HEK293 (cell line): ENCODE results near the gene CYTH3.

Experiments
- ELK4 ChIP-seq: IDR thresholded peaks from 2 replicates; pipeline ENCODE4 v1.6.1; 2011; ENCODE audit warnings: mild to moderate bottlenecking, low read depth, low read length, borderline replicate concordance
- KLF1 ChIP-seq: fragments of 450-650 bp; formaldehyde crosslinking; IDR thresholded peaks from 2 replicates; pipeline ENCODE4 v1.5.1; 2016; ENCODE audit warnings: missing biosample characterization, missing genetic modification characterization
- KLF17 ChIP-seq: fragments of 450-650 bp; formaldehyde crosslinking; IDR thresholded peaks from 2 replicates; pipeline ENCODE4 v1.5.1; 2016; ENCODE audit warnings: missing biosample characterization, missing genetic modification characterization
- ZBTB1 ChIP-seq: fragments of 450-650 bp; formaldehyde crosslinking; IDR thresholded peaks from 2 replicates; pipeline ENCODE4 v1.5.1; 2016; ENCODE audit warnings: missing biosample characterization, missing genetic modification characterization
- ZBTB17 ChIP-seq: fragments of 450-650 bp; formaldehyde crosslinking; IDR thresholded peaks from 2 replicates; pipeline ENCODE4 v1.5.1; 2016; ENCODE audit warnings: missing biosample characterization, missing genetic modification characterization
- ZFHX2 ChIP-seq: fragments of 450-650 bp; formaldehyde crosslinking; conservative IDR thresholded peaks from 2 replicates; pipeline ENCODE4 v1.5.1; 2016; ENCODE audit warnings: missing biosample characterization, missing genetic modification characterization
- ZNF121 ChIP-seq: fragments of 450-650 bp; formaldehyde crosslinking; IDR thresholded peaks from 2 replicates; pipeline ENCODE4 v1.5.1; 2016; ENCODE audit warnings: missing biosample characterization, missing genetic modification characterization
- ZNF169 ChIP-seq: fragments of 450-650 bp; formaldehyde crosslinking; IDR thresholded peaks from 2 replicates; pipeline ENCODE4 v1.5.1; 2016; ENCODE audit warnings: missing biosample characterization, missing genetic modification characterization
- ZNF19 ChIP-seq: fragments of 450-650 bp; formaldehyde crosslinking; IDR thresholded peaks from 2 replicates; pipeline ENCODE4; 2016; ENCODE audit warnings: missing biosample characterization, missing genetic modification characterization, low read depth
- ZNF202 ChIP-seq: fragments of 450-650 bp; formaldehyde crosslinking; IDR thresholded peaks from 2 replicates; pipeline ENCODE4 v1.5.1; 2016; ENCODE audit warnings: missing biosample characterization, missing genetic modification characterization, borderline replicate concordance
- ZNF24 ChIP-seq: fragments of 450-650 bp; formaldehyde crosslinking; IDR thresholded peaks from 2 replicates; pipeline ENCODE4 v1.5.1; 2016; ENCODE audit warnings: missing biosample characterization, missing genetic modification characterization
- ZNF423 ChIP-seq: fragments of 450-650 bp; formaldehyde crosslinking; IDR thresholded peaks from 2 replicates; pipeline ENCODE4 v1.5.1; 2016; ENCODE audit warnings: missing biosample characterization, missing genetic modification characterization
- ZNF544 ChIP-seq: fragments of 450-650 bp; formaldehyde crosslinking; IDR thresholded peaks from 2 replicates; pipeline ENCODE4 v1.5.0; 2017; ENCODE audit warnings: missing biosample characterization, missing genetic modification characterization
- ZNF548 ChIP-seq: fragments of 450-650 bp; formaldehyde crosslinking; IDR thresholded peaks from 2 replicates; pipeline ENCODE4 v1.5.1; 2016; ENCODE audit warnings: missing biosample characterization, missing genetic modification characterization
- ZNF585B ChIP-seq: fragments of 450-650 bp; formaldehyde crosslinking; IDR thresholded peaks from 2 replicates; pipeline ENCODE4 v1.5.1; 2016; ENCODE audit warnings: missing biosample characterization, missing genetic modification characterization
- ZNF629 ChIP-seq: fragments of 450-650 bp; formaldehyde crosslinking; IDR thresholded peaks from 2 replicates; pipeline ENCODE4 v1.5.1; 2017; ENCODE audit warnings: missing biosample characterization, missing genetic modification characterization
- ZNF670 ChIP-seq: fragments of 450-650 bp; formaldehyde crosslinking; IDR thresholded peaks from 2 replicates; pipeline ENCODE4 v1.5.1; 2016; ENCODE audit warnings: missing biosample characterization, missing genetic modification characterization, low read depth
- ZNF791 ChIP-seq: fragments of 450-650 bp; formaldehyde crosslinking; IDR thresholded peaks from 2 replicates; pipeline ENCODE4 v1.5.1; 2016; ENCODE audit warnings: missing biosample characterization, missing genetic modification characterization
- TF ChIP-seq, protein P1 (sequence below): fragments of 450-650 bp; formaldehyde crosslinking; IDR thresholded peaks from 2 replicates; pipeline ENCODE4 v1.5.1; 2016; ENCODE audit warnings: missing biosample characterization, missing genetic modification characterization, low read depth
- TF ChIP-seq, protein P2 (sequence below): fragments of 450-650 bp; formaldehyde crosslinking; IDR thresholded peaks from 2 replicates; pipeline ENCODE4 v1.5.1; 2016; ENCODE audit warnings: missing biosample characterization, missing genetic modification characterization
- TF ChIP-seq, protein P3 (sequence below): fragments of 450-650 bp; formaldehyde crosslinking; IDR thresholded peaks from 2 replicates; pipeline ENCODE4 v1.5.1; 2017; ENCODE audit warnings: missing biosample characterization, missing genetic modification characterization

The CYTH3 gene

DNA sequence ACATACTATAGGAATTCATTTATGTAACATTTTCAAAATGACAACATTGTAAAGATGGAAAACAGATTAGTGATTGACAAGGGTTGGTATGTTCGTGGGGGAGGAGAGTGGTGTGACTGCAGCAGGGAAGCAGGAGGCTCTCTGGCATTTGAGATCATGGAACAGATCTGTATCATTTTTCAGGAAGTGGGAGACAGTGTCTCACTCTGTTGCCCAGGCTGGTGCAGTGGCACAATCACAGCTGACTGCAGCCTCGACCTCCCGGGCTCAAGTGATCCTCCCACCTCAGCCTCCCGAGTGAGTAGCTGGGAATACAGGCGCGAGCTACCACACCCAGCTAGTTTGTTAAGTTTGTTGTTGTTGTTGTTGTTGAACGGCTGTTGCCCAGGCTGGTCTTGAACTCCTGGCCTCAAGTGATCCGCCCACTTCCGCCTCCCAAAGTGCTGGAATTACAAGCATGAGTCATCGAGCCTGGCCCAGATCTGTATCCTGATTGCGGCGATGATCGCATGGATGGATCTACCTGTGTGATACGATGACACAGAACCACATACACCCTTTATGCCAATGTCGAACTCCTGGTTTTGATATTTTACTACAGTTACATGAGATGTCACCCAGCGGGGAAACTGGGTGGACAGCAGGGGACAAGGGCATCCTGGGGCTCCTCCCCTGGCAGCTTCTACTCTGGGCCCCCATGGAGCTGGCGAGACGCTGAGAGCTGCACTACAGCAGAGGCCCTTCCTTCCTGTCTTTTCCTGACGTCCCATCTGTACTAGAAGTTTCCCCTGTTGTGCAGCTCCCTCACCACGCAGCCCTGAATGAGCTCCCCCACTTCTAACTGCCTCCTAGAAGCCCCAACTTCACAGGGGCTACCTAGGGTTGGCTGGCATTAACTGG, 12.3 kb upstream of the CYTH3 start (continued):
- TF ChIP-seq ELK4 (no peak), KLF17 (no peak), ZBTB17 (tag by site-specific recombination) (0 out of 2 replicates have a peak, but pooled peaks have one; percentile 34), ZNF670 (no peak), ZNF548 (tag by site-specific recombination) (no peak), ZNF585B (tag by site-specific recombination) (no peak), ZNF169 (tag by site-specific recombination) (no peak), ZBTB1 (tag by site-specific recombination) (no peak), ZNF121 (tag by site-specific recombination) (0 out of 2 replicates have a peak, but pooled peaks have one; percentile 22), ZNF19 (tag by site-specific recombination) (no peak), ZNF423 (tag by site-specific recombination) (no peak), ZNF629 (tag by site-specific recombination) (no peak), ZNF544 (no peak), ZFHX2 (tag by site-specific recombination) (peak; percentile 55), ZNF791 (tag by site-specific recombination) (no peak), KLF1 (tag by site-specific recombination) (peak; percentile 26; the same call in 1 of the 2 replicates), ZNF202 (tag by site-specific recombination) (no peak), ZNF24 (tag by site-specific recombination) (no peak)
- TF ChIP-seq, protein P1, sequence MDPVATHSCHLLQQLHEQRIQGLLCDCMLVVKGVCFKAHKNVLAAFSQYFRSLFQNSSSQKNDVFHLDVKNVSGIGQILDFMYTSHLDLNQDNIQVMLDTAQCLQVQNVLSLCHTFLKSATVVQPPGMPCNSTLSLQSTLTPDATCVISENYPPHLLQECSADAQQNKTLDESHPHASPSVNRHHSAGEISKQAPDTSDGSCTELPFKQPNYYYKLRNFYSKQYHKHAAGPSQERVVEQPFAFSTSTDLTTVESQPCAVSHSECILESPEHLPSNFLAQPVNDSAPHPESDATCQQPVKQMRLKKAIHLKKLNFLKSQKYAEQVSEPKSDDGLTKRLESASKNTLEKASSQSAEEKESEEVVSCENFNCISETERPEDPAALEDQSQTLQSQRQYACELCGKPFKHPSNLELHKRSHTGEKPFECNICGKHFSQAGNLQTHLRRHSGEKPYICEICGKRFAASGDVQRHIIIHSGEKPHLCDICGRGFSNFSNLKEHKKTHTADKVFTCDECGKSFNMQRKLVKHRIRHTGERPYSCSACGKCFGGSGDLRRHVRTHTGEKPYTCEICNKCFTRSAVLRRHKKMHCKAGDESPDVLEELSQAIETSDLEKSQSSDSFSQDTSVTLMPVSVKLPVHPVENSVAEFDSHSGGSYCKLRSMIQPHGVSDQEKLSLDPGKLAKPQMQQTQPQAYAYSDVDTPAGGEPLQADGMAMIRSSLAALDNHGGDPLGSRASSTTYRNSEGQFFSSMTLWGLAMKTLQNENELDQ (tag by site-specific recombination): no peak
- TF ChIP-seq, protein P2, sequence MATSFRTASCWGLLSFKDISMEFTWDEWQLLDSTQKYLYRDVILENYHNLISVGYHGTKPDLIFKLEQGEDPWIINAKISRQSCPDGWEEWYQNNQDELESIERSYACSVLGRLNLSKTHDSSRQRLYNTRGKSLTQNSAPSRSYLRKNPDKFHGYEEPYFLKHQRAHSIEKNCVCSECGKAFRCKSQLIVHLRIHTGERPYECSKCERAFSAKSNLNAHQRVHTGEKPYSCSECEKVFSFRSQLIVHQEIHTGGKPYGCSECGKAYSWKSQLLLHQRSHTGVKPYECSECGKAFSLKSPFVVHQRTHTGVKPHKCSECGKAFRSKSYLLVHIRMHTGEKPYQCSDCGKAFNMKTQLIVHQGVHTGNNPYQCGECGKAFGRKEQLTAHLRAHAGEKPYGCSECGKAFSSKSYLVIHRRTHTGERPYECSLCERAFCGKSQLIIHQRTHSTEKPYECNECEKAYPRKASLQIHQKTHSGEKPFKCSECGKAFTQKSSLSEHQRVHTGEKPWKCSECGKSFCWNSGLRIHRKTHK (tag by site-specific recombination): no peak
- TF ChIP-seq, protein P3, sequence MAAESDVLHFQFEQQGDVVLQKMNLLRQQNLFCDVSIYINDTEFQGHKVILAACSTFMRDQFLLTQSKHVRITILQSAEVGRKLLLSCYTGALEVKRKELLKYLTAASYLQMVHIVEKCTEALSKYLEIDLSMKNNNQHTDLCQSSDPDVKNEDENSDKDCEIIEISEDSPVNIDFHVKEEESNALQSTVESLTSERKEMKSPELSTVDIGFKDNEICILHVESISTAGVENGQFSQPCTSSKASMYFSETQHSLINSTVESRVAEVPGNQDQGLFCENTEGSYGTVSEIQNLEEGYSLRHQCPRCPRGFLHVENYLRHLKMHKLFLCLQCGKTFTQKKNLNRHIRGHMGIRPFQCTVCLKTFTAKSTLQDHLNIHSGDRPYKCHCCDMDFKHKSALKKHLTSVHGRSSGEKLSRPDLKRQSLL (tag by site-specific recombination): no peak
